HG03457 (cell line): ENCODE data around the gene AHNAK.
"Not testable (repeated sequence)": the region's sequence is repeated elsewhere in the genome, so short reads cannot be mapped to it uniquely, and the experiment has no call there.

Source experiments
- ATAC-seq: cut with Tn5 transposase; IDR thresholded peaks from one replicate; pipeline ENCODE4 v1.9.1; 2021; ENCODE audit warnings: moderate number of reproducible peaks; ENCODE audit not compliant: unreplicated experiment

Gene AHNAK

DNA sequence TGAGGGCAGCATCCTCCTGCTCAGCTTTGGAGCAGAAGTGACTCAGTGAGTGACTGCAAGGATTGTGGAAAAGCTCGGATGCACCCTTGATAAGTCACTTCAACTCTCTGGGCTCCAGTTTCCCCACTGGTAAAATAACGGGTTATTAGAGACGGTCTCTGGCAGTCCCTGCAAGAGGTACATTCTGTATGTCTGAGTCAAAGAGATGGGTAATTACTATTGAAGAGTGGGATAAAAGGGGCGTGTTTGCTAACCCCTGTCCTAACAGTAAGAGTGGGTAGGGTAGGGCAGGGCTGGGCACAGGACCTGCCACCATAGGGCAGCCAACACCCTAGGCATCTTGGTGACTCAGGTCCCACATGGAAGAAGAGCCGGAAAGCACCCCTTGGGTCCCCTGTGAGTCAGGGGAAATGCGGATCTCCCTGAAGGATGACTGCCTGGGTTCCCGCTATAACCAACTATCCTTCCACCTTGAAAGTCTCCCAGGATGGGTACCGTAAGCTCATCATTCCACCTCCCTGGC lies 7.3 kb upstream of the AHNAK start:
- ATAC-seq: no peak

DNA sequence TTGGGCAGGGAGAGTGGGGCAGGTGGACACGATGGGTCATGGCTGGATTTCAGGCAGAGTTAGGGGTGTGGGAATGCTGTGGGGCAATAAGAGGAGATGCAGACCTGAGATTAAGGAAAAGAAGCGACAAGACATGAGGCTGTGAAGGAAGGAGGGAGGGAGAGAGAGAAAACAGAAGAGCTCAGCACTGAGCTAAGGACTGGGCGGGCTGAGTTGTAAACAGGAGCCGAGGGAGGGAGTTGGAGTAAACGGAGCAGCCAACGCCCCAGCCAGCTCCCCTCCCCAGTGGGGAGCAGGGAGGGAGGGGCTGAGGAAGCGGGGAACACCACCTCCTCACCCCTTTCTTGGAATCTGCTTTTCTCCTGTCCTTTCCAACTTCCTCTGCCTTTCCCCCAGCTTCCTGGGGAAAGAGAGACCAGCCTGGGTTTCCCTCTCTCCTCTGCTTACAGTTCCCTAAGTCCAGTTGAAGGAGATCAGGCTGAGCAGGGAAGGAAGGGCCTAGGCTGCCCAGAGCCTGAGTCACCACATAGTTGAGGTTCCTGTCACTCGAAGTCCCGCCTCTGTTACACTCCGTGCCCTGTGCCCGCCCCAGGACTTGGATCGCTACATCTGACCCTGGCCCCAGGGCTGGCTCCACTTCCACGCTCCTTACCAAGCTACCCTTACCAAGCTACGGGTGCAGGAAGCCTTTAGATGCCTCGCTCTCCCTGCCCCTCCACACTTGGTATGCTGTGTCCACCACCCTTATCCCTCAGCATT lies 6.7 kb upstream of the AHNAK start:
- no peak for ATAC-seq

DNA sequence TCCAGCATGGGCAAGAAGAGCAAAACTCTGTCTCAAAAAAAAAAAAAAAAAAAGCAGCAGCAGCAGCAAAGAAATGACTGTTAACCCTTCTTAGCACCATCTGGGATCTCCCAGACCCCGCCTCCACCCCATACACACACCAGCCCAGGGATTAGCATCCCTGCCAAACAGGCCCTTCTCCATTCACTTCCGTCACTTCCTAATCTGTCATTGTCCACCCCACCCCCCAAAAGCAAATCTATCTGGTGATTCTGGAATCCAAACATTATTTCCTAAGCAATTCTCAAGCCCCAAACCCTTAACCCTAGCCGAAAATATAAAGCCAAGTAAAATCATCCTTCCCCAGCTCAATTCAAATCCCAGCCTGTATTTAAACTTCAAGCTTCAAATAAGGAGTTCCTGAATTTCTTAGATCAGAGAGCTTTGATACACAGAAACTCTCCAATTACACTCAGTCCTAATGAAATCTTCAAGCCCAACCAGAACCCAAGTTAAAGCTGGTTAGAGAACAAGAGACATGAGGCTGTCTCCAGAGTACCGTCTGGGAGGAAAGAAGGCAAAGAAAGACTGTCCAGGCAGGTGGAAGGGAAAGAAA lies 6.0 kb upstream of the AHNAK start:
- ATAC-seq: no peak

DNA sequence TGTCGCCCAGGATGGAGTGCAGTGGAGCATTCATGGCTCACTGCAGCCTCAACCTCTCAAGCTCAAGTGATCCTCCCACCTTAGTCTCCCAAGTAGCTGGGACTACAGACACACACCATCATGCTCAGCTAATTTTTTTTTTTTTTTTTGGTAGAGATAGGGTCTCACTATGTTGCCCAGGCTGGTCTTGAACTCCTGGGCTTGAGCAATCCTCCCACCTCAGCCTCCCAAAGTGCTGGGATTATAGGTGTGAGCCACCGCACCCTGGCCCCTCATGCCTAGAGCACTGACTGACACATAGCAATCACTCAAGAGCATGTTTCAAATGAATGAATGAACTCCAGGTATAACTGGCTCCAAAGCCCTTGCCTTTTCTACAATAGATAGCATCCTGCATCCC lies 3.9 kb upstream of the AHNAK start:
- not testable (repeated sequence) for ATAC-seq

DNA sequence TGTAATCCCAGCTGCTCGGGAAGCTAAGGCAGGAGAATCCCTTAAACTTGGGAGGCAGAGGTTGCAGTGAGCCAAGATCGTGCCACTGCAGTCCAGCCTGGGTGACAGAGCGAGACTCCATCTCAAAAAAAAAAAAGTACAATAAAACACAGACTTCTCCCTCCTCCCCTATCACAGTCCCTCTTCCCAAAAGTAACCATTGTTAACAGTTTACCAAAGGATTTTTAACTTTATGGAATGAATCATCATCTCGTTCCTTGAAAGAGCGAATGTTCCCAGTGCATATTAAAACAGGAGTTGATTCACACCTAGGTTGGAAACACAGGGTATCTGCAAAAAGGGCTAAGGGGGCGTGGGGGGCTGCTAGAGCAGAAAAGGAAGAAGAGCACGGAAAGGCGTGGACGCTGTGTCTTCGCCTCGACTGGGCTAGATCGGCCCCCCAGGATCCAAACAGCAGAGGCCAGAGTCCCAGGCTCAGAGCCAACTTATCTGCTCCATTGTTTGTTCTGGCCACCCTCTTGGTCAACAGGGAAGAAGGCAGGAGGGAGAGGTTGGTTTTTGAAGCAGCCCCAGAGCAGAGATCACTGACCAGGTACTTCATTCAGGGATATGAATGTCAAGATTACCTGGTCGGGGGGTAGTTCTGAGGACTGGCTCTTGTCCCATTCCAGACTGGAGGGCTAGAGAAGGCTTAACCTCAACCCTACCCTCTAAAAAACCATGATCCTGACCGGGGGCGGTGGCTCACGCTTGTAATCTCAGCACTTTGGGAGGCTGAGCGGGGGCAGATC lies 2.1 kb upstream of the AHNAK start:
- ATAC-seq: no peak

DNA sequence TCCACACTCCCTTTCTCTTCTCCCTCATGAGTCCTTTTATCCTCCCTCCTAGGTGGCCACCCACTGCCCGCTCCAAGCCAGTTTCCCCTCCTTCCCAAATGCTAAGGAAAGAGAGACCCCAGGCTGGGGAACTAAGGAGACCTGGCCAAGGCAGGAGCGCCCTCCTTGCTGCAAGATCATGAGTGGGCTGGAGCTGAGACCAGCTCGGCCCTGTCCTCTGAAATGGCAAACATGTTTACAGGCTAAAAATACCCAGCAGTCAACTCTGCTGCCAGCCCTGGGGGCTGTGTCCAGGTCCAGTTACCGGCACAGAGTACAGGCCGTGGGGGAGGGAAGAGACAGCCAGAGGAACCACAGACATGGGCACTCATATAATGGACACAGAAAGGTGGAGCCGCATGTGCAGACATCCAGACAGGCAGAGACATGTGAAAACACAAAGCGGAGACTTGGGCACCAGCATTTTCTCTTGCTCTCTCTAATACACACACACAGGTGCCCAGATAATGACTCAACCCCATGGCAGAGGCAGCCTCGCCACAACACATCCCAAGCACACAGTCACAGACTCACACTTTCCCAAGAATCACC lies 1.2 kb upstream of the AHNAK start:
- ATAC-seq: no peak

DNA sequence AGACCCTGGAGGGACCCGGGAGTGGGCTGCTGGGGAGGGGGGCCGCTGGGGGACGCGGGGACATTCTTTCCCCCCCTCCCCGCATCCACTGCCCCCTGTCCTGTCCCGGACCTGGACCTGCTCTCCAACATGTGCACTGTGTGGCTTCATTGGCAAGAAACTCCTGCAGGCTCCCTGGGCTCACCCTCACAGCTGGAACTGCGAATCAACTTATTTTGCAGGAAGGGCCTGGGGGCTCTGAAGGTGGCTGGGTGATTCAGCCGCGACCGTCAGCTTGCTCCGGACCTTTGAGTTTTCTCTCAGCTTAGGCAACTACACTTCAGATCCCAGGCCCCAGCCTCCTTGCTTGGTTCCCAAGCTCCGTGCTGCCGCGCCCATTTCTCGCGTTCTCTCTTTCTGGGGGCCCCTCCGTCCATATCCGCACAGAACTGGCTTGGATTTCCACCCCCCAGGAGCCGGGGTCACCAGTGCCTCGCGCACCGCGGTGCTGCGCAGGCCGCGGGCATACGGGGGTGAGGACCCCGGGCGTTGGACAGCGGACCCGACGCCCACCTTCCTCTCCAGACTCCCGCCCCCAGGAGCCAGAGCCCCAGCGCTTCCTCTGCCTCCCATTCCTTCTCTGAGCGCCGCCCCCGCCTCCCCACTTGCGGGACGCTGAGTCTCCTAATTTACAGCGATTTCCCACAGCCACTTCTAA lies 471 bp upstream of the AHNAK start:
- ATAC-seq: no peak

DNA sequence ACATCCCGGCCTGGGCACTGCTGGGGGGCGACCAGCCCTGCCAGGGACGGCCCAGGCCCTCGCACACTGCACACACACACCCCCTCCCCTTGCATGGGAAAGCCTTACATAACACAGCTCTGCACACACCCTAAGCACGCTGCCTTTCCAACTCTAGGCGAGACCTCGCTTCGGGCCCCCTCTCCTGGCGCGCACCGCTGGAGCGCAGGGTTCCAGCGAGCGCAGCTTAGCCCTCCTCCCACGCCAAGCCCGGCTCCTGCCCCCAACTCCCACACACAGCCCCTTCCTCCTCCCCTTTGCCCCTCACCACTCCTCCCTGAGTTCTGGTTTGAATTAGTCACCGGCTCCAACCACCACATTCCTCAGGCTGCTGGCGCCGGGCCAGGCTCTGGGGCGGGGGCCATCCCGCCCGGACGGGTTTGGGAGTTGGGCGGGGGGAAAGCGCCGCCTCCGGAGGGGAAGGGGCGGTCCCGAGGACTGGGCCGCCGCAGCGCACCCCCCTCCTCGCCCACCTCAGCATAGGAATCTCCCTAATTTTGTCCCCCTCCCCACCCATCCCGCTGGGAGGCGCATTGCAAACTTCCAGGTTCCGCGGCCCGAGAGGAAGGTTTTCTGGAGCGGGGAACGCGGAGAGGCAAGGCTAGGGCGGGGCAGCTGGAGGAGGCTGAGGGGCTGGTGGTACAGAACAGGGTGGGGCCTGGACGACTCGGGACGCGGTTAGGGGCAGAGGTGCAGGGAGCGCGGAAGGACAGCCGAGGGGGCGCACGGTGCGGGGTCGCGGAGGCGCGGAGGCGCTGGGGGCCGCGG lies 966 bp downstream of the AHNAK start:
- ATAC-seq: no peak

DNA sequence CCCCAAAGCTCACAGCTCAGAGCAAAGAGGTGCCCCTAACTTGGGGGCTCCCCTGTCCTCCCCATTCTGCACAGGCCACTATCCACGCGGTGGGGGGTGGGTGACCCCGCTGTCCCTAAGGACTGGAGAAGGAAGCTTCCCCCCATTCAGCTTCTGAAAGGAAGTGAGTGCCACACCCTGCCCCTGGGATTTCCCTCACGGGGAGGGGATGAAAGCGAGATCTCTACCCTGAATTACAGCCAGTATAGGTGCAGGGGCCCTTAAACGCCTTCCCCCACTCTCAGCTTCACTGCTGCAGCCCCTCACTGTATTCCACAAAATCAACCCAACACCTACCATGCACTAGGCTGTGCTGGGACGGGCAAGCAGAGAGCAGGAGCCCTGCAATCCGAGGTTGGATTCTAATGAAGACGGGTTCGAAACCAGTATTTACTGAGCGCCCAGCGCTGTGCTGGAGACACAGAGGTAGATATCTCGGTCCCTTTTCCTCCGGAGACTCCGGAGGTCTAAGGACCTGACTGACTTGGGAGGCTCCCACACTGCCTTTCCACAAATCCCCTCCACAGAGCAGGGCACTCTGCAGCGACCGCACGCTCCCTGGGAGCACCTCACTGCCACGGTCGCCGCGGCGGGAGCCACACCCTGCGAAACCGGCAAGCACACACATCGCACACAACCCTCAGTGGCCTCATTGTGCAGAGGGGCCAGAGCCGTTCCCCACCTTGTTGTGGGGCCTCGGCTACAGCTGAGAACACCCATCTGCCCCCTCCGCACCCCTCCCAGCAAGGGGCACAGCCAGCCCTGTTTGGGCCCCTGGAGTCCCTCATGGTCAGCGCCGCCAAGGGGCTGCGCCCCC lies 1.8 kb downstream of the AHNAK start:
- ATAC-seq: no peak

DNA sequence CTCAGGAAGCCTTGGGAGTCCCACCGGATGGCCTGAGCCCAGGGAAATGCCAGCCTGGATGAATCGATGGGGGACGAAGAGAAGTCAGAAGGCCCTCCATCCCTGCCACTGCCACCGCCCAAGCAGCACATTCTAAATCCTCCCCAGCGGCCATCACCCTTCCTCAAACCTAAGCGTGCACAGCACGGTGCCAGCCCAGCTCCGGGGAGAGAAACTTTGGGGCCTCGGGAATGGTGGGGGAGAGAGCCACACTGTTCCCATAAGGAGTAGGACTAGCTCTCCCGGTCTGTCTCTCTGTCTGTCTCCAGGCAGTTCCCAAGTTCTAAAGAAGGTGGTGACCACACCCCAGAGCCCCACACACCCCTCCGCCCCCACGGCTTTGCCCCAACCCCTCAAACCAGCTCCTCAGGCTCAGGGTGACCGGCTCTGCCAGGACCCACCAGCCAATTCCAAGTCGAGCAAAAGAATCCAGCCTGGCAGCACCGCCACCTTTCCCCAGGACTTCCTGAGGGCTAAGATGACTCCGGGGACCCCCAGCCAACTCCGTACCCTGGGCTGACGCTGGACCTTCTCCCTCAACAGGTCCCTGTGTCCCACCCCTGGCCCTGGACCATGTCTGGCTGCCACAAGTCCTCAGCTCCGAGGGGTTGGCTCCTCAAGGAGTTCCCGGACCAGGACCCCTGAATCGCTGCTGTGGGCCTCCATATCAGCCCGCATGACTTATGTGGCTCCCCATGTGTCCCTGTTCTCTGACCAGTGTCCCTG lies 2.7 kb downstream of the AHNAK start:
- no peak for ATAC-seq

DNA sequence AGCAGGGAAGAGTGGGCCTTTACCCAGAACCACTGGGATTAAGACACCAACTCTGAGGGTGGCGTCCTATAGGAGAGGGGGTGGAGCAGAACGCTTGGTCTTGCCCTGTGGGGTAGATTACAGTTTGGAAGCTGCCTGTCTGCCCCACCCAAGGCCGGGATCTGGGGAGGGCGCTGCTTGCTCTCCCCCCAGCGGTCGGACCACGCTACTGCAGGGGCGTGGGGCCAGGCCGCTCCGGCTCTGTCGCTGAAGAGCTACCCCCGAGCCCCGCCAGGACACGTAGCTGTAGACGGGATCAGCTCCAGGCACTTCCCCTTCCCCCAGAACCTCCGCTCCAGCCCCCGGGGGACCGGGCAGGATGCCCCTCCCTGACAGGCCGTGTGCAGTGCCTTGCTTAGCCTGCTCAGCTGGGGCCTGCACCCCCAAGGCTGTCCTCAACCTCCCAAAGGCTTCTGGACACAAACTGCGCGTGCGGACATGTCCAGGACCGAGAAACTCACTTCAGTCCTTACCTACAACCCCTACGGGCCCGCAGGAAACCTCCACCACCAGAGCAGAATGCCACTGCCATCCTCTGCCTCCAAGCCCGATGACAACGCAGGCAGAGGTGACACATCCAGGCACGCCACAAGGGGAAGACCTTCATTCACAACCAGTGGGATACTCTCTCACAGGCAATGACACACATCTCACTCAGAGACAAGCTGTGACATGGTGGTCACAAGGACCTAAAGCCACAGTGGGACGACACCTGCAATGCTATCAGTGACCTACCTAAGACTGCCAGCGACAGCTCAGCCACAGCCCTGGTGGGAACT lies 3.6 kb downstream of the AHNAK start:
- no peak for ATAC-seq

DNA sequence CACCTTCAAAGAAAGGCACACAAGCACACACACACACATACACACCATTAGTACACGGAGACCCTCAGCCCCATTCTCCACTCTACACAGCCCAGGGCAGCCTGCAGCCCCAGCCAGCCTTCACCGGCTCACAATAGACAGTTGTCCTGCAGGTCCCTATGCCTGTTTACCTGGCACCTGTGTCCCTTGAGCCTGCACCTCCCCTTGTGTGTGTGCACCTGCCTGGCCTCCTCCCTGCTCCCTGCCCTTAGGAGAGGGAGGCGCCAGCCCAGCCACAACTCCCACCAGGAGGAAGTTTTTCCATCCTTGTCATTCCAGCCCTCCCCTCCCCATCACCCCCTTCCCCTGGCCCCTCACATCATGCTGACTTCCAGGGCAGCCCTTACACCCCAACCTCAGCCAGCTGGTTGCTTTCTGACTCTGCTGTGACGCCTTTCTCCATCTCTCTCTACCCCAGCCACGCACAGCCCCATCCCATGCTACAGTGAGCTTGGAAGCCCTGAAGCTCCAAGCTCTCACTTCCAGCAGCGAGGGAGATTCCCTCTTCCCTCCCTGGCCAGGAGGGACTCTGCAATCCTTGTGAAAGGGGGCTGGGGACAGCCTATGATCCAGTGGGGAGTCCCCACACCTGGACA lies 4.4 kb downstream of the AHNAK start:
- ATAC-seq: no peak

DNA sequence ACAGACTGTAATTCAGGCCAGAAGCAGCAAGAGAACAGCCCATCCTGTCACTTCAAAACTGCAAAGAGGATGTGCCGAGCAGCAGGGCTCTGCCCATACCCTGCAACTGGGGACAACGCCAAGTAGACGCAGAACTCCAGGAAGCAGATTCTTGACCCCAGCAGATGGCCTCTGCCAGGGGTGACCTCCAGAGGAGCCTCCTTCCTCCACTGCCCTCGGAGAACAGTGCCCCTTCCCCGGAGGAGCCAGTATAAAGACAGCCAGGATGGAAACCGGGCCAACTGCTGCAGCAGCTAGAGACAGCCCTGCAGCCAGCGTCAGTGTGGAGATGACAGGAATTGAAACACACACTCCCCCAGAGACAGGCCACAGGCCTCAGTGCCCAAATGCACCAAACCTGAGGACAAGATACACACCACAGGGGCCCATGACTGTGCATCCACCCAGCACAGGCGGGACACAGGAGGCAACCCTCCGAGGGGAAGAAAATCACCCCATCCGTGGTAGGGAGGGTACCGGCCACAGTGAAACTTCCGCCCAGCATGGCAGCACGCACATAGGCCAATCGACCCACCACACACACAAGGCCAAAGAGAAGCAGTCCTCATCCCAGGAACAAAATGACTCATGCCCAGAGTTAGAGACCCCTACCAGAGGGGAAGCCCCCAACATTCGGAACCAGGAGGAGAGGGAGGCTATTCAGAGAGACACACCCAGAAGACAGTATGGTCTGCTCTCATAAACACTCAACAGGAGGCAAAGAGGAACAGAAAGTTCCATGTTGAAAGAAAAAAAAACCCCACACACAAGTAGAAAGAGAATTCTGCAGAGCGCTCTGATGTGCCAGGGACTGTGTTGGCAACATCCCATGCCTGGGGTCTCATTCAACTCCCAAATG lies 5.6 kb downstream of the AHNAK start:
- ATAC-seq: peak; percentile 48

DNA sequence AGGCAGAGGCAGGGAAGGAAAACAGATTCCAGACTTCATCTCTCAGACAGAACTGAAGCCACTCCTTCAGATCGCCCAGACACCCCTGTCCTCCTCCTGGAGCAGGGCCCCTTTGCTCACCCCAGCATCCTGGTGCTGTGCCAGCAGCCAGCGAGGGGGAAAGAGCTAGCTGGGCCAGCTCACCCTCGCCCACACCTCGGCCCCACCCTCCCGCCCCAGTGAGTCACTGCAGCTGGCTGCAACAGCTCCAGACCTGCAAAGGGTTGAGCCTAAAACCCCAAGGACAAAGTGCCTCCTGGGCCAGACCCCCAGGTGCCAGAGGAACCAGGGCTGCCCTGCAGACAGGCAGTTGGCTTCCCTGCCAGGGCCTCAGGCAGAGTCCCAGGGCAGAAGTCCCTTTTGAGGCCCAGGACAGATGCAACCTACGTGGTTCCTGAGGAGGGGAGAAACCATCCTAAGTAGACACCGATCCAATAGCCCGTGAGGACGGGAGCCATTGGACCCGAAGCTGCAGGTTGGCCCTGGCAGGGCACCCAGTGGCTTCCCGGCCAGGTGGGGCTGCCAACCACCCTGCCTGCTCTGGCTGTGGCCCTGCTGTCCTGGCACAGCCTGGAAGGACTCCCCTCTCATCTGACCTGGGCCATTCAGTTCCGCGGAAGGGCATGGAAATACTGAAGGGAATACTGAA lies 7.2 kb downstream of the AHNAK start:
- ATAC-seq: no peak

DNA sequence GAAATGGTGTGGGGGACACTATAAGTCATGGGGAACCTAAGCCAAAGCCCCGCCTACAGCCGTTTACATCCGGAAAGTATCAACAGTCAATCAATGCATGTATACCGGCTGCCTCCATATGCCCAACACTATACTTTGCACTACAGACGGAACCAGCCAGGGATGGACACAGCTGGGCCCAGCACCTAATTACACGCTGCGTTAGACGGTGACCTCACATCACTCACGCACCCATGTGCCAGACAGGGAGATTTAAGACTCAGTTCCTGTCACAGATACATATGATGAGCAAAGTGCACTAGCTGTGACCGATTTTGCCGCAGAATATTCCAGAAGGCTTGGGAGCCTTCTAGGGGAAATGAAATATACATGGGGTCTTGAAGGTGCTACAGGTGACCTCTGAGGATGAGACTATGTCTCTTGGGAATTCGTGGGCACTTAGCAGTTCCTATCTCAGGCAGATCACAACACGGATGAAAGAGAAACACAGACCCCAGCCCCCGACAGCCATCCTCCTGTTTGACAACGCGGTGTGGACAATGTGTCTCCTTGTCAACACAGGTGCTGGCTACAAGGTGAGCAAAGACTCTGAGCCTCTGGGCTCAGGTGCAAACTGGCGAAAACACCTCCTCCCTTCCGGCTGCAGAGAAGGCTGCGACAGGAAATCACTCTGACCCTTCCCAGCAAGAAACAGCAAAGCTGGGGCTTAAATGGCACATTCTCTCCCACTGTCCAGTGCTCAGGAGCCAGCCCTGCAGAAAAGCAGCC lies 8.0 kb downstream of the AHNAK start:
- no peak for ATAC-seq
